Tibial nerve (tissue), 4 donors: Measurements from ENCODE around the gene JMY. TPM values are rescaled to one million over a fixed set of nuclear protein-coding genes. Genes with fewer than 3 reads are reported as not detected.

Source experiments
- DNase-seq, 2 donors: peaks; one replicate each; pipeline ENCODE4 v3.0.0-alpha.2; 2019; ENCODE audit warnings: low spot score in 2 of 2
- H3K27ac ChIP-seq, 4 donors: fragments of 200-600 bp; sonication (generic) in 3 of 4; one replicate each; pipeline ENCODE4 v1.5.1; 2017 to 2019; ENCODE audit warnings: mild to moderate bottlenecking in 1 of 4
- H3K27me3 ChIP-seq, 2 donors: fragments of 200-600 bp; sonication (generic) in 1 of 2; one replicate each; pipeline versions ENCODE4 v1.5.1 to v1.6.0; 2017 to 2019
- H3K36me3 ChIP-seq, 3 donors: fragments of 200-600 bp; sonication (generic); one replicate each; pipeline ENCODE4 v1.5.1; 2018 to 2019
- H3K4me1 ChIP-seq, 4 donors: fragments of 200-600 bp; sonication (generic) in 3 of 4; one replicate each; pipeline ENCODE4 v1.5.1; 2017 to 2019
- H3K4me3 ChIP-seq, 4 donors: fragments of 200-600 bp; sonication (generic) in 3 of 4; one replicate each; pipeline ENCODE4 v1.5.1; 2017 to 2019; ENCODE audit warnings: mild to moderate bottlenecking in 1 of 4, moderate library complexity in 1 of 4
- H3K9me3 ChIP-seq, 4 donors: fragments of 200-600 bp; sonication (generic) in 3 of 4; one replicate each; pipeline ENCODE4 v1.5.1; 2017 to 2019
- CTCF ChIP-seq, 5 experiments: fragments of 200-600 bp in 3 of 5; fragments of 450-650 bp in 2 of 5; sonication (generic) in 3 of 5; IDR thresholded peaks; one replicate each; pipeline ENCODE4 v1.5.1; 2016 to 2019; ENCODE audit warnings: antibody characterized with exemption in 5 of 5, mild to moderate bottlenecking in 3 of 5, moderate library complexity in 2 of 5
- EP300 ChIP-seq, 2 donors: sonication (generic); formaldehyde crosslinking; IDR thresholded peaks; one replicate each; pipeline ENCODE4 v1.6.1; 2017; ENCODE audit warnings: antibody characterized with exemption in 2 of 2, mild to moderate bottlenecking in 1 of 2
- POLR2A ChIP-seq, 2 donors: fragments of 450-650 bp; IDR thresholded peaks; one replicate each; pipeline ENCODE4 v1.6.1; 2017; ENCODE audit warnings: antibody characterized with exemption in 2 of 2, mild to moderate bottlenecking in 2 of 2, moderate library complexity in 2 of 2
- WGBS, 2 donors: methylation state at CpG; one replicate each; pipeline ENCODE4 v1.1.5; 2018; 5-methylcytosine and 5-hydroxymethylcytosine counted together
- total RNA-seq, 4 donors: library from RNA; depleted of rRNA; stranded (reverse); fragments of >200 nt; gene quantifications; one replicate each; pipeline ENCODE4 v1.1.0, GENCODE V29; 2016

JMY gene
- total RNA-seq, 4 donors from 2014 or later = 14.7 to 25.7 (median 23.4) TPM

GRCh38 chr5:79258801-79259200 lies 22.9 kb downstream of the JMY start:
- no peak for DNase-seq
- no peaks in the 10 kb centered on the region for H3K9me3 ChIP-seq
- H3K4me1 ChIP-seq = peaks cover 0 to 20% (median 0%) of the 10 kb centered on the region in 4 donors
- H3K4me3 ChIP-seq = no peak overlapping the region
- no peaks in the 10 kb centered on the region for H3K27me3 ChIP-seq
- no peak overlapping the region for H3K27ac ChIP-seq
- H3K36me3 ChIP-seq = peaks cover 0 to 5% (median 0%) of the 10 kb centered on the region in 3 donors
- WGBS, 2 donors = 73 to 76% methylated on average over 4 of the region's 4 CpGs
- TF ChIP-seq EP300 (IDR thresholded peaks at IDR 0.05) (no peak), CTCF (IDR thresholded peaks at IDR 0.05) (no peak), POLR2A (IDR thresholded peaks at IDR 0.05) (no peak)

GRCh38 chr5:79259383-79259782 lies 23.5 kb downstream of the JMY start:
- Histone ChIP-seq H3K4me1 (peaks cover 0 to 20% (median 0%) of the 10 kb centered on the region in 4 donors), H3K4me3 (no peak overlapping the region), H3K36me3 (peaks cover 0 to 5% (median 0%) of the 10 kb centered on the region in 3 donors), H3K9me3 (no peaks in the 10 kb centered on the region), H3K27ac (no peak overlapping the region), H3K27me3 (no peaks in the 10 kb centered on the region)
- no peak for TF ChIP-seq POLR2A (IDR thresholded peaks at IDR 0.05)
- TF ChIP-seq CTCF (IDR thresholded peaks at IDR 0.05) = no peak
- TF ChIP-seq EP300 (IDR thresholded peaks at IDR 0.05) = no peak
- WGBS, 2 donors = 95 to 98% methylated on average over 5 of the region's 6 CpGs
- no peak for DNase-seq

- H3K36me3 ChIP-seq = peaks cover 0 to 5% (median 0%) of the 10 kb centered on the region in 3 donors
- TF ChIP-seq POLR2A (IDR thresholded peaks at IDR 0.05) = no peak
- no peak for TF ChIP-seq EP300 (IDR thresholded peaks at IDR 0.05)
- TF ChIP-seq CTCF (IDR thresholded peaks at IDR 0.05) = no peak
- no peak for DNase-seq
- H3K9me3 ChIP-seq = no peaks in the 10 kb centered on the region
- no peak overlapping the region for H3K4me3 ChIP-seq
- peaks cover 0 to 20% (median 0%) of the 10 kb centered on the region in 4 donors for H3K4me1 ChIP-seq
- H3K27me3 ChIP-seq = no peaks in the 10 kb centered on the region
- no peak overlapping the region for H3K27ac ChIP-seq
- WGBS, 2 donors = 88 to 94% methylated on average over 2 to 6 of the region's 6 CpGs
Measured at GRCh38 chr5:79259810-79260209, 23.9 kb downstream of the JMY start.

DNA sequence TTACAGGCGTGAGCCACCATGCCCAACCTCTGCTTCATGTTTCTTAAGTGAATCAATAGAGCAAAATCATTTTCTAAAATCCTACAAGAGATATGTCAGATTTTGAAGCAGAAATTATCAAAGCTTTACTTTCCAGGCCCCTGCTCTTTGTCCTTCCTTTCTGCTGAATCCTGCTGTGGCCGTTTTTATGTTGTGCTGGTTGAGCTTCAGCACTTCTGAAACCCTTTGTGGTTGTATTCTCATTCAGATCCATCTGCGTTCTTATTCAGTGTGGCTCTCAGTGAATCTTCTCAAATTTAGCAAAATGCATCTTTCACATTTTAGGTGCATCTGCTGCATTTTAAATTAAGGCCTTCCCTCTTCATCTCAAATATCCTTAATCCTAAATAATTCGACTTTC lies 26.0 kb downstream of the JMY start:
- H3K4me3 ChIP-seq = no peak overlapping the region
- H3K27me3 ChIP-seq = no peaks in the 10 kb centered on the region
- H3K9me3 ChIP-seq = no peaks in the 10 kb centered on the region
- H3K27ac ChIP-seq = no peak overlapping the region
- TF ChIP-seq CTCF (IDR thresholded peaks at IDR 0.05) (no peak), EP300 (IDR thresholded peaks at IDR 0.05) (no peak), POLR2A (IDR thresholded peaks at IDR 0.05) (no peak)
- H3K36me3 ChIP-seq = peaks cover 0 to 5% (median 0%) of the 10 kb centered on the region in 3 donors
- H3K4me1 ChIP-seq = peaks cover 0 to 13% (median 0%) of the 10 kb centered on the region in 4 donors
- no peak for DNase-seq
- 74 to 75% methylated on average over 4 of the region's 4 CpGs for WGBS, 2 donors

GRCh38 chr5:79263290-79263689 lies 27.4 kb downstream of the JMY start:
- Histone ChIP-seq H3K4me3 (no peak overlapping the region), H3K36me3 (peaks cover 0 to 6% (median 0%) of the 10 kb centered on the region in 3 donors), H3K9me3 (no peaks in the 10 kb centered on the region), H3K27ac (no peak overlapping the region), H3K4me1 (peaks cover 0 to 13% (median 0%) of the 10 kb centered on the region in 4 donors), H3K27me3 (no peaks in the 10 kb centered on the region)
- DNase-seq = no peak
- no peak for TF ChIP-seq CTCF (IDR thresholded peaks at IDR 0.05)
- no peak for TF ChIP-seq POLR2A (IDR thresholded peaks at IDR 0.05)
- no peak for TF ChIP-seq EP300 (IDR thresholded peaks at IDR 0.05)
- 79 to 82% methylated on average over 7 of the region's 7 CpGs for WGBS, 2 donors
